Measurements from ENCODE around the gene NHERF1. TPM values are rescaled to one million over a fixed set of nuclear protein-coding genes. Genes with fewer than 3 reads are reported as not detected.

The NHERF1 gene
- total and polyA plus RNA-seq, 2 donors (not counting 3 experiments of a cell fraction or from before 2014, with no cell fraction given) = 24.4 to 26.9 TPM

DNA sequence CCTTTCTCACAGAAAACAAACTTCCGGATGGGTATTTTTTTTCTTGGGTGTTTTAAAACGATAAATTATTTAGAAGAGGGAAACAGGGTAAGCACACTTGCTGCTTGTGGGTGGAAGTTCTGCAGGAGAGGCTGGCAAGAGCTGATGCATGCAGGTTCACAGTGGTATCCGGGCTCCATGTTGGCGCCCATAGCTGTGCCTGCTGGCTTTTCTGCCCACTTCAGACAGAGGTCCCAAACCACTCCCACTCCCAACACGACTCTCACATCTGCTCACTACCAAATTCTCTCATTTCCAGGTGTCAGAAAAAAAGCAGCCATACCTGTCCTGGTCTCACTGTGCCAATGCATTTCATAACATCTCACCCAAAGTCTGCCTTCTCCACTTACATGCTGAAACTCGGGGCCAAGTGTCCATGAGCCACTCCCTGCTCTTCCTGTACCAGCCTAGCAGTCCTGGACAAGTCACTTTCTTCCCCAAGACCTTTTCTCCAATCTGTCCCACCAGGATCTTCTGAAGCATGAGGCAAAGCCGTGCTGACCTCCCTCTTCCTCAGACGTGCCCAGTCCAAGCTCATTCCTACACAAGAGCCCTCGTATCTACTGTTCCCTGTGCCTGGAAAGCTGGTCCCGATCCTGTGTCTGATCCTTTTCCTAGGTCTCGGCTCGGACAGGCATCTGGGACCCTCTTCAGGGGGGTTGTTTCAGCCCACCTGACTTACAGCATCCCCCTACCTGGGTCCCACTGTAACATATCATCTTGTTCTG is 37.2 kb upstream of the NHERF1 start:
- intact Hi-C loops (cut with micrococcal nuclease) (no loop called here), dilution Hi-C loops (cut with MboI; ENCODE audit: extremely low pct_ligation_motif_present, low sequenced_read_pairs) (no loop called here)
- H2AFZ ChIP-seq (ENCODE audit: low read depth, low read length) = no peak overlapping the region
- no peak overlapping the region for H3K4me2 ChIP-seq (ENCODE audit: insufficient read depth, low read length)
- no peak overlapping the region for H3K27ac ChIP-seq (ENCODE audit: insufficient read depth, low read depth, low read length)
- TF ChIP-seq POLR2AphosphoS5 (IDR thresholded peaks at IDR 0.05; ENCODE audit: insufficient read depth, low read depth, low read length) (no peak), EZH2 (IDR thresholded peaks at IDR 0.05; ENCODE audit: borderline replicate concordance, low read depth, low read length, severe bottlenecking) (no peak), POLR2A (IDR thresholded peaks at IDR 0.05; ENCODE audit: low read depth, low read length) (no peak), MYC (IDR thresholded peaks at IDR 0.05; ENCODE audit: low read depth, low read length) (no peak), FOS (IDR thresholded peaks at IDR 0.05; ENCODE audit: borderline replicate concordance, insufficient read depth, low read length) (no peak), GATA2 (IDR thresholded peaks at IDR 0.05; ENCODE audit: insufficient read depth, insufficient read length, low read depth, low read length) (no peak), JUN (IDR thresholded peaks at IDR 0.05; ENCODE audit: borderline replicate concordance, insufficient read depth, insufficient read length, low read depth) (no peak)
- TF ChIP-seq, protein P1, sequence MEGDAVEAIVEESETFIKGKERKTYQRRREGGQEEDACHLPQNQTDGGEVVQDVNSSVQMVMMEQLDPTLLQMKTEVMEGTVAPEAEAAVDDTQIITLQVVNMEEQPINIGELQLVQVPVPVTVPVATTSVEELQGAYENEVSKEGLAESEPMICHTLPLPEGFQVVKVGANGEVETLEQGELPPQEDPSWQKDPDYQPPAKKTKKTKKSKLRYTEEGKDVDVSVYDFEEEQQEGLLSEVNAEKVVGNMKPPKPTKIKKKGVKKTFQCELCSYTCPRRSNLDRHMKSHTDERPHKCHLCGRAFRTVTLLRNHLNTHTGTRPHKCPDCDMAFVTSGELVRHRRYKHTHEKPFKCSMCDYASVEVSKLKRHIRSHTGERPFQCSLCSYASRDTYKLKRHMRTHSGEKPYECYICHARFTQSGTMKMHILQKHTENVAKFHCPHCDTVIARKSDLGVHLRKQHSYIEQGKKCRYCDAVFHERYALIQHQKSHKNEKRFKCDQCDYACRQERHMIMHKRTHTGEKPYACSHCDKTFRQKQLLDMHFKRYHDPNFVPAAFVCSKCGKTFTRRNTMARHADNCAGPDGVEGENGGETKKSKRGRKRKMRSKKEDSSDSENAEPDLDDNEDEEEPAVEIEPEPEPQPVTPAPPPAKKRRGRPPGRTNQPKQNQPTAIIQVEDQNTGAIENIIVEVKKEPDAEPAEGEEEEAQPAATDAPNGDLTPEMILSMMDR (IDR thresholded peaks at IDR 0.05; ENCODE audit: extremely low read depth in 1 of 2, insufficient read depth in 1 of 2, low read depth in 1 of 2, low read length in 2 of 2) = no peak
- TF ChIP-seq, protein P2, sequence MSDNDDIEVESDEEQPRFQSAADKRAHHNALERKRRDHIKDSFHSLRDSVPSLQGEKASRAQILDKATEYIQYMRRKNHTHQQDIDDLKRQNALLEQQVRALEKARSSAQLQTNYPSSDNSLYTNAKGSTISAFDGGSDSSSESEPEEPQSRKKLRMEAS (IDR thresholded peaks at IDR 0.05; ENCODE audit: insufficient read depth, insufficient read length) = no peak
- H3K4me3 ChIP-seq (replicated peaks in 1 of 3; ENCODE audit: insufficient read depth in 1 of 3, low read depth in 1 of 3, low read length in 3 of 3) = no peak overlapping the region
- H4K20me1 ChIP-seq (replicated peaks; ENCODE audit: control insufficient read depth, extremely low read depth, insufficient read depth, low read length) = no peaks in the 10 kb centered on the region
- H3K36me3 ChIP-seq (ENCODE audit: control insufficient read depth in 2 of 2, extremely low read depth in 1 of 2, insufficient read depth in 2 of 2, low read length in 2 of 2) = no peaks in the 10 kb centered on the region
- H3K9me3 ChIP-seq (replicated peaks; ENCODE audit: control insufficient read depth, insufficient read depth, low read length) = no peaks in the 10 kb centered on the region
- no peak for DNase-seq (ENCODE audit: low read depth, low spot score)
- no peak overlapping the region for H3K9ac ChIP-seq (replicated peaks; ENCODE audit: extremely low read depth, insufficient read depth, low read length)
- no peaks in the 10 kb centered on the region for H3K4me1 ChIP-seq (ENCODE audit: control insufficient read depth, extremely low read depth, insufficient read depth, low read length)
- no peaks in the 10 kb centered on the region for H3K79me2 ChIP-seq (ENCODE audit: control insufficient read depth, insufficient read depth, low read length)
- CTCF ChIA-PET = interaction anchor here (1.2 kb wide), 1 partner anchor 131 kb away, joined by 4 read pairs; no protein-coding TSS in a partner anchor
- H3K27me3 ChIP-seq (ENCODE audit: control insufficient read depth in 2 of 2, insufficient read depth in 2 of 2, low read length in 2 of 2) = no peaks in the 10 kb centered on the region
- POLR2A ChIA-PET = no interaction called here
- FAIRE-seq = no peak
- no peaks in the 10 kb centered on the region for H3K9me1 ChIP-seq (replicated peaks; ENCODE audit: control insufficient read depth, extremely low read depth, insufficient read depth, low read length)
- BruUV-seq (replicated peaks) = no TSS peak
